ENCODE data around the gene CCDC85C. TPM values are rescaled to one million over a fixed set of nuclear protein-coding genes. Genes with fewer than 3 reads are reported as not detected.

The CCDC85C gene
- total and polyA plus RNA-seq, 2 of the 4 experiments (the other 2 are of a cell fraction) = 16.0 to 19.0 TPM

- no peak overlapping the region for H2BK15ac ChIP-seq (ENCODE audit: low read depth, low read length)
- H3K4me3 ChIP-seq (ENCODE audit: insufficient read depth, low read depth, low read length) = no peak overlapping the region
- no peak overlapping the region for H3K23ac ChIP-seq (ENCODE audit: low read depth, low read length)
- 0 out of 2 replicates have a peak, but pooled peaks cover 3% of the 10 kb centered on the region for H3K9me1 ChIP-seq (ENCODE audit: insufficient read depth, low read length)
- H2AK9ac ChIP-seq (replicated peaks; ENCODE audit: low read depth, low read length, poor library complexity) = no peak overlapping the region
- H2BK5ac ChIP-seq (ENCODE audit: low read depth, low read length, poor library complexity, severe bottlenecking) = no peak overlapping the region
- H3K4ac ChIP-seq (ENCODE audit: low read depth, low read length) = no peak overlapping the region
- H2BK20ac ChIP-seq (ENCODE audit: low read depth, low read length) = no peak overlapping the region
- H3K18ac ChIP-seq (ENCODE audit: low read depth, low read length) = no peak overlapping the region
- H3K27me3 ChIP-seq (ENCODE audit: control insufficient read depth, insufficient read depth, low read length) = no peaks in the 10 kb centered on the region
- ATAC-seq (ENCODE audit: low read depth) (no peak), DNase-seq (no peak)
- ChIA-PET CTCF (interaction anchor here (0.6 kb wide), 1 partner anchor 21 kb away, joined by 3 read pairs; no protein-coding TSS in a partner anchor), POLR2A (ENCODE audit: unreplicated experiment) (no interaction called here)
- 100% methylated on average over 3 of the region's 3 CpGs; no CpG with 5 or more reads in 1 of the 2 experiments for WGBS, 2 experiments (ENCODE audit: extremely low coverage in 2 of 2, insufficient read length in 1 of 2)
- no peak overlapping the region for H3K14ac ChIP-seq (replicated peaks; ENCODE audit: low read depth, low read length)
- no peak overlapping the region for H3K56ac ChIP-seq (ENCODE audit: extremely low read depth, insufficient read depth, low read length)
- peaks cover 6% of the 10 kb centered on the region; the same call in 1 of the 2 replicates for H4K20me1 ChIP-seq (ENCODE audit: insufficient read depth, low read length)
- in situ Hi-C loops (cut with MboI; ENCODE audit: low sequenced_read_pairs) (no loop called here), dilution Hi-C loops (cut with HindIII; ENCODE audit: low sequenced_read_pairs, unreplicated experiment) (no loop called here), intact Hi-C loops (cut with micrococcal nuclease) (no loop called here)
- H4K8ac ChIP-seq (ENCODE audit: low read depth in 2 of 2, low read length in 2 of 2) = no peak overlapping the region
- no TSS peak for BruUV-seq (replicated peaks)
- TF ChIP-seq, protein P1, sequence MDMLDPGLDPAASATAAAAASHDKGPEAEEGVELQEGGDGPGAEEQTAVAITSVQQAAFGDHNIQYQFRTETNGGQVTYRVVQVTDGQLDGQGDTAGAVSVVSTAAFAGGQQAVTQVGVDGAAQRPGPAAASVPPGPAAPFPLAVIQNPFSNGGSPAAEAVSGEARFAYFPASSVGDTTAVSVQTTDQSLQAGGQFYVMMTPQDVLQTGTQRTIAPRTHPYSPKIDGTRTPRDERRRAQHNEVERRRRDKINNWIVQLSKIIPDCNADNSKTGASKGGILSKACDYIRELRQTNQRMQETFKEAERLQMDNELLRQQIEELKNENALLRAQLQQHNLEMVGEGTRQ (IDR thresholded peaks at IDR 0.05; ENCODE audit: low read depth, low read length) = no peak
- TF ChIP-seq RCOR1 (IDR thresholded peaks at IDR 0.05; ENCODE audit: insufficient replicate concordance, low read length) = no peak
- TF ChIP-seq MAZ (IDR thresholded peaks at IDR 0.05; ENCODE audit: borderline replicate concordance, low read depth, low read length) = no peak
- no peak for TF ChIP-seq MXI1 (IDR thresholded peaks at IDR 0.05; ENCODE audit: borderline replicate concordance, low read depth, low read length)
- no peak for TF ChIP-seq CHD1 (IDR thresholded peaks at IDR 0.05; ENCODE audit: low read depth, low read length)
- TF ChIP-seq SMC3 (IDR thresholded peaks at IDR 0.05; ENCODE audit: low read depth, low read length) = no peak
- no peak for TF ChIP-seq POLR2A (IDR thresholded peaks at IDR 0.05; ENCODE audit: low read depth, low read length)
- TF ChIP-seq, protein P2, sequence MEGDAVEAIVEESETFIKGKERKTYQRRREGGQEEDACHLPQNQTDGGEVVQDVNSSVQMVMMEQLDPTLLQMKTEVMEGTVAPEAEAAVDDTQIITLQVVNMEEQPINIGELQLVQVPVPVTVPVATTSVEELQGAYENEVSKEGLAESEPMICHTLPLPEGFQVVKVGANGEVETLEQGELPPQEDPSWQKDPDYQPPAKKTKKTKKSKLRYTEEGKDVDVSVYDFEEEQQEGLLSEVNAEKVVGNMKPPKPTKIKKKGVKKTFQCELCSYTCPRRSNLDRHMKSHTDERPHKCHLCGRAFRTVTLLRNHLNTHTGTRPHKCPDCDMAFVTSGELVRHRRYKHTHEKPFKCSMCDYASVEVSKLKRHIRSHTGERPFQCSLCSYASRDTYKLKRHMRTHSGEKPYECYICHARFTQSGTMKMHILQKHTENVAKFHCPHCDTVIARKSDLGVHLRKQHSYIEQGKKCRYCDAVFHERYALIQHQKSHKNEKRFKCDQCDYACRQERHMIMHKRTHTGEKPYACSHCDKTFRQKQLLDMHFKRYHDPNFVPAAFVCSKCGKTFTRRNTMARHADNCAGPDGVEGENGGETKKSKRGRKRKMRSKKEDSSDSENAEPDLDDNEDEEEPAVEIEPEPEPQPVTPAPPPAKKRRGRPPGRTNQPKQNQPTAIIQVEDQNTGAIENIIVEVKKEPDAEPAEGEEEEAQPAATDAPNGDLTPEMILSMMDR (conservative IDR thresholded peaks at IDR 0.05; ENCODE audit: low read depth, low read length) = no peak
- no peak for TF ChIP-seq RFX5 (IDR thresholded peaks at IDR 0.05; ENCODE audit: low read depth, low read length)
- TF ChIP-seq BHLHE40 (IDR thresholded peaks at IDR 0.05; ENCODE audit: low read depth, low read length) = no peak
- no peak for TF ChIP-seq MAFK (IDR thresholded peaks at IDR 0.05; ENCODE audit: low read depth, low read length)
- no peak for TF ChIP-seq NFE2L2 (IDR thresholded peaks at IDR 0.05; ENCODE audit: low read depth, low read length)
- no peak for TF ChIP-seq ELK1 (IDR thresholded peaks at IDR 0.05; ENCODE audit: borderline replicate concordance, low read depth, low read length)
- TF ChIP-seq CEBPB (IDR thresholded peaks at IDR 0.05; ENCODE audit: low read depth, low read length) = no peak
- no peak overlapping the region for H3K4me2 ChIP-seq (ENCODE audit: low read depth, low read length)
- no peak overlapping the region for H2AFZ ChIP-seq (replicated peaks; ENCODE audit: low read length, poor library complexity)
- no peak overlapping the region for H3K9ac ChIP-seq (ENCODE audit: low read depth, low read length)
- H3K4me1 ChIP-seq (ENCODE audit: control insufficient read depth, insufficient read depth, low read length) = peaks cover 2% of the 10 kb centered on the region; the same call in 1 of the 2 replicates
- peaks cover 31% of the 10 kb centered on the region for H3K36me3 ChIP-seq (ENCODE audit: control insufficient read depth, insufficient read depth, low read length)
- H2BK120ac ChIP-seq (ENCODE audit: low read depth, low read length) = no peak overlapping the region
- no peak overlapping the region for H2AK5ac ChIP-seq (ENCODE audit: low read depth, low read length)
- no peak overlapping the region for H4K5ac ChIP-seq (ENCODE audit: low read depth, low read length)
- no peak overlapping the region for H3K27ac ChIP-seq (ENCODE audit: insufficient read depth, low read length)
- H3K9me3 ChIP-seq (ENCODE audit: control insufficient read depth, insufficient read depth, low read length) = no peaks in the 10 kb centered on the region
- no peak overlapping the region for H4K91ac ChIP-seq (ENCODE audit: insufficient read depth, low read depth, low read length)
- peaks cover 9 to 21% of the 10 kb centered on the region in 2 experiments; a peak in 3 of 4 replicates for H3K79me1 ChIP-seq (ENCODE audit: low read depth in 1 of 2, low read length in 2 of 2)
These were observed 143.2 kb downstream of the CCDC85C start for GRCh38 chr14:99460793-99461192.
